ENCODE data around the gene TRIM14. TPM values are rescaled to one million over a fixed set of nuclear protein-coding genes. Genes with fewer than 3 reads are reported as not detected.

TRIM14 gene
- total RNA-seq, 1 experiment from 2014 or later = 12.5 TPM

DNA sequence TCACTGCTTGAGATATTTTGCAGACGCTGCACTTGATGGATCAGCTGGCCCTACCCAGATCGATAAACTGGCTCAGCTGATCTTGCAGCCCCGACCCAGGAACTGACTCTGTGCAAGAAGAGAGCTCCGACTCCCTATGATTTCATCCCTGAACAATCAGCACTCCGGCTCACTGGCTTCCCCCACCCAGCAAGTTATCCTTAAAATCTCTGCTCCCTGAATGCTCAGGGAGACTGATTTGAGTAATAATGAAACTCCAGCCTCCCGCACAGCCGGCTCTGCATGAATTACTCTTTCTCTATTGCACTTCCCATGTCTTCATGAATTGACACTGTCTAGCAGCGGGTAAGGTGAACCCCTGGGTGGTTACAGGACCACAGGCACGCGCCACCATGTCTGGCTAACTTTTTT, 79.4 kb downstream of the TRIM14 start:
- no peak overlapping the region for H2BK15ac ChIP-seq (ENCODE audit: low read depth, low read length)

More for the DNA sequence above, 79.4 kb downstream of the TRIM14 start:
- Mint-ChIP-seq H3K27me3 (ENCODE audit: low read depth) (peaks cover 32% of the 10 kb centered on the region), H3K4me1 (peaks cover 10 to 11% of the 10 kb centered on the region in 2 experiments), H3K9me3 (no peaks in the 10 kb centered on the region), H3K4me3 (no peak overlapping the region), H3K27ac (no peak overlapping the region; a peak in 1 of 7 replicates), H3K36me3 (ENCODE audit: insufficient read depth in 1 of 3, low read depth in 3 of 3) (no peaks in the 10 kb centered on the region)
- H4K5ac ChIP-seq (ENCODE audit: insufficient read length, low read depth, low read length) = no peak overlapping the region
- no peak overlapping the region for H3K4ac ChIP-seq (ENCODE audit: low read depth, low read length)
- no peak overlapping the region for H2AK5ac ChIP-seq (ENCODE audit: insufficient read length, low read length)
- H3K27ac ChIP-seq (ENCODE audit: insufficient read length, low read depth, low read length) = no peak overlapping the region
- no peak overlapping the region for H3K9ac ChIP-seq (ENCODE audit: extremely low read depth, insufficient read length, low read length)
- H2BK120ac ChIP-seq (ENCODE audit: low read depth, low read length, poor library complexity, severe bottlenecking) = no peak overlapping the region
- no peak overlapping the region for H4K8ac ChIP-seq (replicated peaks; ENCODE audit: insufficient read length, low read depth, low read length)
- H3K23ac ChIP-seq (ENCODE audit: insufficient read length, low read depth, low read length) = no peak overlapping the region
- H3K18ac ChIP-seq (ENCODE audit: insufficient read length, low read depth, low read length) = no peak overlapping the region
- H2AFZ ChIP-seq (ENCODE audit: low read length) = no peak overlapping the region
- H2BK5ac ChIP-seq (ENCODE audit: insufficient read length, low read length) = no peak overlapping the region
- DNase-seq = no peak
- no CpG with 5 or more reads among the region's 10 CpGs for WGBS (ENCODE audit: extremely low coverage, insufficient read length, low lambda C conversion rate)
- H3K4me2 ChIP-seq (ENCODE audit: insufficient read depth, insufficient read length, low read length) = no peak overlapping the region
- TF ChIP-seq CTCF (conservative IDR thresholded peaks at IDR 0.05) = no peak
- no peaks in the 10 kb centered on the region for H3K9me3 ChIP-seq (ENCODE audit: control insufficient read depth, low read depth, low read length)
- H3K79me1 ChIP-seq (ENCODE audit: insufficient read depth, low read depth, low read length, poor library complexity, severe bottlenecking) = no peaks in the 10 kb centered on the region
- no peaks in the 10 kb centered on the region for H3K27me3 ChIP-seq (ENCODE audit: insufficient read depth, low read length)
- no peak overlapping the region for H2BK12ac ChIP-seq (ENCODE audit: insufficient read length, low read depth, low read length)
- no peak overlapping the region for H2BK20ac ChIP-seq (ENCODE audit: low read depth, low read length, poor library complexity, severe bottlenecking)
- H4K91ac ChIP-seq (ENCODE audit: insufficient read length, low read depth, low read length) = no peak overlapping the region
- H3K79me2 ChIP-seq (ENCODE audit: insufficient read depth, low read length) = no peaks in the 10 kb centered on the region
- H3K56ac ChIP-seq (ENCODE audit: insufficient read length, low read depth, low read length) = no peak overlapping the region
- H3T11ph ChIP-seq (ENCODE audit: low read length) = no peak overlapping the region
- no peaks in the 10 kb centered on the region for H4K20me1 ChIP-seq (ENCODE audit: control insufficient read depth, insufficient read depth, insufficient read length)
- no peaks in the 10 kb centered on the region for H3K4me1 ChIP-seq (ENCODE audit: insufficient read depth, low read length)
- no peak overlapping the region for H3K14ac ChIP-seq (ENCODE audit: insufficient read depth, low read length)
- no peaks in the 10 kb centered on the region for H3K23me2 ChIP-seq (ENCODE audit: insufficient read length, low read depth, low read length, poor library complexity, severe bottlenecking)
